BE2C (cell line): ENCODE measurements around the gene SP7.

ENCODE experiments used
- DNase-seq: peaks from one replicate; pipeline ENCODE4 v3.0.0-alpha.2; 2020
- H3K27me3 ChIP-seq: fragments of 250-450 bp; sonication (Bioruptor Pico); 2 replicates; pipeline ENCODE4 v1.5.1; 2020; ENCODE audit warnings: mild to moderate bottlenecking
- H3K36me3 ChIP-seq: fragments of 250-450 bp; sonication (Bioruptor Pico); 2 replicates; pipeline ENCODE4 v1.5.1; 2020; ENCODE audit warnings: mild to moderate bottlenecking
- H3K4me1 ChIP-seq: fragments of 250-450 bp; sonication (Bioruptor Pico); 2 replicates; pipeline ENCODE4 v1.5.1; 2020
- H3K4me3 ChIP-seq: 2 replicates; pipeline ENCODE4 v1.5.1; 2011; ENCODE audit warnings: low read depth, low read length
- H3K9me3 ChIP-seq: fragments of 250-450 bp; sonication (Bioruptor Pico); 2 replicates; pipeline ENCODE4 v1.5.1; 2020
- TF ChIP-seq, protein P1 (sequence below): IDR thresholded peaks from 2 replicates; pipeline ENCODE4 v1.5.1; 2012; ENCODE audit warnings: mild to moderate bottlenecking, low read depth, low read length

SP7 gene

DNA sequence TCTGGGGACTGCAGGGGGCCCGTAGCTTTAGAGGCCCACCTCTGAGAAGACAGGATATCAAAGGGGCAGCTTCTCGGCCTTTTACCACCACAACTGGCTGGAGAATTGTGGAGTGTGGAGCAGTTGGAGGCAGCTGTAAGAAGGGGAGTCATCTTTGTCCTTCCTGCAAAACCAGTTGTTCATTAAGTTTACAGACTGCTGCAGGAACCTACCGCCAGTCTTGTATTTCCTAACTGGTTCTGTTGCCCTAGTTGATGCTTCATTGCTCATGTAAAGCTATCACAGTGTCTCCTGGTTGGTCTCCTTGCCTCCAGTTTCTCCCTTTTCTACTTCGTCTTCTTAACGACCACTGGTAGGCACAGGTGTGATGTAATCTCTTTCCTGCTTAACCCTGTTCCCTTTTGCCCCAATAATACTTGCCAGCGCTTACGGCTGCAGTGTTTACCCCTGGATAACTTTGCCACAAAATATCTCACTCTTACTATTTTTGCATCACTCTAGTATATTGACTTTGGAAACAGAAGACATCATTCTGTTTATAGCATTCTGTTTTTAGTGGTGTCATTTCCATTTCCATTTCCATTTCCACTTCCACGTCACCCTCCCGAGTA, 56.2 kb downstream of the SP7 start:
- no peak for DNase-seq
- Histone ChIP-seq H3K4me1 (no peaks in the 10 kb centered on the region), H3K4me3 (no peak overlapping the region), H3K9me3 (no peaks in the 10 kb centered on the region), H3K27me3 (no peaks in the 10 kb centered on the region), H3K36me3 (peaks cover 93% of the 10 kb centered on the region)
- TF ChIP-seq, protein P1, sequence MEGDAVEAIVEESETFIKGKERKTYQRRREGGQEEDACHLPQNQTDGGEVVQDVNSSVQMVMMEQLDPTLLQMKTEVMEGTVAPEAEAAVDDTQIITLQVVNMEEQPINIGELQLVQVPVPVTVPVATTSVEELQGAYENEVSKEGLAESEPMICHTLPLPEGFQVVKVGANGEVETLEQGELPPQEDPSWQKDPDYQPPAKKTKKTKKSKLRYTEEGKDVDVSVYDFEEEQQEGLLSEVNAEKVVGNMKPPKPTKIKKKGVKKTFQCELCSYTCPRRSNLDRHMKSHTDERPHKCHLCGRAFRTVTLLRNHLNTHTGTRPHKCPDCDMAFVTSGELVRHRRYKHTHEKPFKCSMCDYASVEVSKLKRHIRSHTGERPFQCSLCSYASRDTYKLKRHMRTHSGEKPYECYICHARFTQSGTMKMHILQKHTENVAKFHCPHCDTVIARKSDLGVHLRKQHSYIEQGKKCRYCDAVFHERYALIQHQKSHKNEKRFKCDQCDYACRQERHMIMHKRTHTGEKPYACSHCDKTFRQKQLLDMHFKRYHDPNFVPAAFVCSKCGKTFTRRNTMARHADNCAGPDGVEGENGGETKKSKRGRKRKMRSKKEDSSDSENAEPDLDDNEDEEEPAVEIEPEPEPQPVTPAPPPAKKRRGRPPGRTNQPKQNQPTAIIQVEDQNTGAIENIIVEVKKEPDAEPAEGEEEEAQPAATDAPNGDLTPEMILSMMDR = no peak

DNA sequence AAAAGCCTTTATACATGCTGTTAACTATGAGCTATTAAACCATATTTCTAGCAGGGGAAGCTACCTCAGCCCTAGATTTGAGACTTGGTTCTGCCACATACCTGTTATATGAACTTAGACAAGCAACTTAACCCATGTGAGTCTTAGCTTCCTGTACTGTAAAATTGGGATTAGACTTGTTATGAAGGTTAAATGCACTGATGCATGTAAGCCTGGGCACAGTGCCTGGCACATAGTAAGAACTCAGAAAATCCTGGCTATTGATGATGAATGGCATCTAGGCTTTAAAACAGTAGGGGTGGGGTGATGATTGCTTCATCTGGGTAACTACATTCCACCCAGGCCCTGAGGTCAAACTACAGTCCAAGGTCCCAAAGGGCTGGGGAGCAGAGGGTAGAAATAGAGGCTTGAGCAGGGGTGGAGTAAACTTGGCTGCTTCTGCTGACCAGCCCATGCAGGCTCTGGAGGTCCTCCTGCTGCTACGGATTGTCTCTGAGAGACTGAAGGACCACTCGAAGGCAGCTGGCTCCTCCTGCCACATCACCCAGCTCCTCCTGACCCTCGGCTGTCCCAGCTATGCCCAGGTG, 56.8 kb downstream of the SP7 start:
- DNase-seq = no peak
- TF ChIP-seq, protein P1 = no peak
- Histone ChIP-seq H3K9me3 (no peaks in the 10 kb centered on the region), H3K36me3 (peaks cover 94% of the 10 kb centered on the region), H3K4me3 (no peak overlapping the region), H3K4me1 (no peaks in the 10 kb centered on the region), H3K27me3 (no peaks in the 10 kb centered on the region)

DNA sequence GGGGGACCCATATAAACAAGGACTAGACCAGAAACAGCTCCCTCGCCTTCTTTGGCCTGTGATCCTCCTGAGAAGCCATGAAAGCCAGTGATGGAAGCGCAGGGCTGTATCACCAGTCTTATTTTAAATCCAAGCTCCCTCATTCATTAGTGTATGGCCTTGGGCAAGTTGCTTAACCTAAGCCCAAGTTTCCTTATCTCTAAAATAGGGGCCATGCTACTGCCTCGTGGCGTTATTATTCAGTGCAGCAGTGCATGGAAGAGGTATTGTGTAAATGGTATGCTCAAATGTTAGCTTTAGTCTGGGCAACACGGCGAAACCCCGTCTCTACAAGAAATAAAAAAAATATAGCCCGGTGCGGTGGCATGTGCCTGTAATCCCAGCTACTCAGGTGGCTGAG, 58.2 kb downstream of the SP7 start:
- H3K4me1 ChIP-seq = no peaks in the 10 kb centered on the region
- peaks cover 89% of the 10 kb centered on the region for H3K36me3 ChIP-seq

More for the DNA sequence above, 58.2 kb downstream of the SP7 start:
- H3K4me3 ChIP-seq = no peak overlapping the region
- H3K9me3 ChIP-seq = no peaks in the 10 kb centered on the region
- DNase-seq = no peak
- no peaks in the 10 kb centered on the region for H3K27me3 ChIP-seq
- TF ChIP-seq, protein P1 = no peak
